ENCODE data around the gene ANAPC2.

Gene ANAPC2

GRCh38 chr9:137231372-137232039 lies 43.1 kb upstream of the ANAPC2 start:
- no peaks in the 10 kb centered on the region for H3K4me1 ChIP-seq (ENCODE audit: insufficient read depth, low read length)
- 93% methylated on average over 23 of the region's 23 CpGs for WGBS

GRCh38 chr9:137230705-137231371 lies 42.5 kb upstream of the ANAPC2 start, which contains the start of gene SLC34A3:
TSS of gene SLC34A3 (plus strand) at chr9:137230901. CDS start at chr9:137231703, 802 bp downstream.
- no peaks in the 10 kb centered on the region for H3K27me3 ChIP-seq (ENCODE audit: insufficient read depth, low read length)
- no peaks in the 10 kb centered on the region for H3K36me3 ChIP-seq (ENCODE audit: insufficient read depth, low read length)
- no peak within 1 kb of the TSS for H3K9ac ChIP-seq (ENCODE audit: low read depth, low read length)
- H3K4me3 ChIP-seq (ENCODE audit: low read length) = no peak within 1 kb of the TSS
- WGBS = 89% methylated on average over 14 of the region's 14 CpGs
- no peaks in the 10 kb centered on the region for H3K9me3 ChIP-seq (ENCODE audit: insufficient read depth, low read depth, low read length)
- H3K27ac ChIP-seq (ENCODE audit: low read depth, low read length) = no peak within 1 kb of the TSS
- H3K4me1 ChIP-seq (ENCODE audit: insufficient read depth, low read length) = no peaks in the 10 kb centered on the region

More at GRCh38 chr9:137231372-137232039, 43.1 kb upstream of the ANAPC2 start:
- no peak overlapping the region for H3K9ac ChIP-seq (ENCODE audit: low read depth, low read length)
- no peaks in the 10 kb centered on the region for H3K9me3 ChIP-seq (ENCODE audit: insufficient read depth, low read depth, low read length)
- H3K27ac ChIP-seq (ENCODE audit: low read depth, low read length) = no peak overlapping the region
- no peaks in the 10 kb centered on the region for H3K27me3 ChIP-seq (ENCODE audit: insufficient read depth, low read length)
- no peaks in the 10 kb centered on the region for H3K36me3 ChIP-seq (ENCODE audit: insufficient read depth, low read length)
- no peak overlapping the region for H3K4me3 ChIP-seq (ENCODE audit: low read length)

- no peaks in the 10 kb centered on the region for H3K27me3 ChIP-seq (ENCODE audit: insufficient read depth, low read length)
- H3K9me3 ChIP-seq (ENCODE audit: insufficient read depth, low read depth, low read length) = no peaks in the 10 kb centered on the region
- H3K9ac ChIP-seq (ENCODE audit: low read depth, low read length) = no peak overlapping the region
- H3K36me3 ChIP-seq (ENCODE audit: insufficient read depth, low read length) = no peaks in the 10 kb centered on the region
- no peaks in the 10 kb centered on the region for H3K4me1 ChIP-seq (ENCODE audit: insufficient read depth, low read length)
- no peak overlapping the region for H3K4me3 ChIP-seq (ENCODE audit: low read length)
- WGBS = 85% methylated on average over 31 of the region's 31 CpGs
- no peak overlapping the region for H3K27ac ChIP-seq (ENCODE audit: low read depth, low read length)
Measured at GRCh38 chr9:137229903-137230704, 41.7 kb upstream of the ANAPC2 start.

- no peak overlapping the region for H3K27ac ChIP-seq (ENCODE audit: low read depth, low read length)
- no peak overlapping the region for H3K9ac ChIP-seq (ENCODE audit: low read depth, low read length)
- H3K4me1 ChIP-seq (ENCODE audit: insufficient read depth, low read length) = no peaks in the 10 kb centered on the region
- H3K27me3 ChIP-seq (ENCODE audit: insufficient read depth, low read length) = no peaks in the 10 kb centered on the region
- H3K4me3 ChIP-seq (ENCODE audit: low read length) = no peak overlapping the region
- H3K9me3 ChIP-seq (ENCODE audit: insufficient read depth, low read depth, low read length) = no peaks in the 10 kb centered on the region
- WGBS = 91% methylated on average over 27 of the region's 27 CpGs
- no peaks in the 10 kb centered on the region for H3K36me3 ChIP-seq (ENCODE audit: insufficient read depth, low read length)
Measured at GRCh38 chr9:137228968-137229896, 40.9 kb upstream of the ANAPC2 start.

- WGBS = 93% methylated on average over 29 of the region's 29 CpGs
- Histone ChIP-seq H3K9me3 (ENCODE audit: insufficient read depth, low read depth, low read length) (no peaks in the 10 kb centered on the region), H3K27me3 (ENCODE audit: insufficient read depth, low read length) (no peaks in the 10 kb centered on the region), H3K9ac (ENCODE audit: low read depth, low read length) (no peak overlapping the region), H3K4me1 (ENCODE audit: insufficient read depth, low read length) (no peaks in the 10 kb centered on the region; the same call in 1 of the 2 replicates), H3K27ac (ENCODE audit: low read depth, low read length) (no peak overlapping the region), H3K36me3 (ENCODE audit: insufficient read depth, low read length) (no peaks in the 10 kb centered on the region), H3K4me3 (ENCODE audit: low read length) (no peak overlapping the region)
Measured at GRCh38 chr9:137228506-137228967, 40.2 kb upstream of the ANAPC2 start.

GRCh38 chr9:137227853-137228505 lies 39.6 kb upstream of the ANAPC2 start:
- no peaks in the 10 kb centered on the region for H3K9me3 ChIP-seq (ENCODE audit: insufficient read depth, low read depth, low read length)
- 71% methylated on average over 17 of the region's 18 CpGs for WGBS
- no peak overlapping the region for H3K4me3 ChIP-seq (ENCODE audit: low read length)
- peaks cover 2% of the 10 kb centered on the region for H3K27me3 ChIP-seq (ENCODE audit: insufficient read depth, low read length)
- no peaks in the 10 kb centered on the region for H3K36me3 ChIP-seq (ENCODE audit: insufficient read depth, low read length)
- no peak overlapping the region for H3K9ac ChIP-seq (ENCODE audit: low read depth, low read length)
- H3K27ac ChIP-seq (ENCODE audit: low read depth, low read length) = no peak overlapping the region
- H3K4me1 ChIP-seq (ENCODE audit: insufficient read depth, low read length) = no peaks in the 10 kb centered on the region; the same call in 1 of the 2 replicates

GRCh38 chr9:137227054-137227852 lies 38.9 kb upstream of the ANAPC2 start, which contains the start of gene RNF224:
TSS of gene RNF224 (plus strand) at chr9:137227502. CDS start at chr9:137228336, 834 bp downstream.
- H3K9ac ChIP-seq (ENCODE audit: low read depth, low read length) = no peak within 1 kb of the TSS

GRCh38 chr9:137226338-137227053 lies 38.1 kb upstream of the ANAPC2 start:
- H3K4me1 ChIP-seq (ENCODE audit: insufficient read depth, low read length) = no peaks in the 10 kb centered on the region; the same call in 1 of the 2 replicates
- 90% methylated on average over 18 of the region's 18 CpGs for WGBS
- H3K27me3 ChIP-seq (ENCODE audit: insufficient read depth, low read length) = peaks cover 10% of the 10 kb centered on the region
- no peaks in the 10 kb centered on the region for H3K9me3 ChIP-seq (ENCODE audit: insufficient read depth, low read depth, low read length)
- H3K4me3 ChIP-seq (ENCODE audit: low read length) = no peak overlapping the region
- H3K36me3 ChIP-seq (ENCODE audit: insufficient read depth, low read length) = no peaks in the 10 kb centered on the region
- H3K27ac ChIP-seq (ENCODE audit: low read depth, low read length) = no peak overlapping the region
- H3K9ac ChIP-seq (ENCODE audit: low read depth, low read length) = no peak overlapping the region

More at GRCh38 chr9:137227054-137227852, 38.9 kb upstream of the ANAPC2 start, which contains the start of gene RNF224:
- no peaks in the 10 kb centered on the region for H3K9me3 ChIP-seq (ENCODE audit: insufficient read depth, low read depth, low read length)
- no peaks in the 10 kb centered on the region; the same call in 1 of the 2 replicates for H3K4me1 ChIP-seq (ENCODE audit: insufficient read depth, low read length)
- no peak within 1 kb of the TSS for H3K4me3 ChIP-seq (ENCODE audit: low read length)
- H3K27ac ChIP-seq (ENCODE audit: low read depth, low read length) = no peak within 1 kb of the TSS
- WGBS = 60% methylated on average over 25 of the region's 25 CpGs
- no peaks in the 10 kb centered on the region for H3K36me3 ChIP-seq (ENCODE audit: insufficient read depth, low read length)
- H3K27me3 ChIP-seq (ENCODE audit: insufficient read depth, low read length) = peaks cover 9% of the 10 kb centered on the region

GRCh38 chr9:137225699-137226331 lies 37.5 kb upstream of the ANAPC2 start:
- H3K9me3 ChIP-seq (ENCODE audit: insufficient read depth, low read depth, low read length) = no peaks in the 10 kb centered on the region
- H3K27ac ChIP-seq (ENCODE audit: low read depth, low read length) = no peak overlapping the region
- no peaks in the 10 kb centered on the region for H3K36me3 ChIP-seq (ENCODE audit: insufficient read depth, low read length)
- H3K27me3 ChIP-seq (ENCODE audit: insufficient read depth, low read length) = peaks cover 10% of the 10 kb centered on the region
- 88% methylated on average over 21 of the region's 21 CpGs for WGBS
- no peak overlapping the region for H3K4me3 ChIP-seq (ENCODE audit: low read length)
- H3K4me1 ChIP-seq (ENCODE audit: insufficient read depth, low read length) = no peaks in the 10 kb centered on the region; the same call in 1 of the 2 replicates
- no peak overlapping the region for H3K9ac ChIP-seq (ENCODE audit: low read depth, low read length)
